Stimulated activated CD4-positive, alpha-beta T cell treated with anti-CD3 and anti-CD28 coated beads, Interleukin-15, amount 100 ng/mL, for 48 hours (primary cell): ENCODE results near the gene GOLPH3L.
A peak's percentile ranks its signal among the peaks of the same experiment; 100 is the strongest.
"Not testable (repeated sequence)": the region's sequence is repeated elsewhere in the genome, so short reads cannot be mapped to it uniquely, and the experiment has no call there.

Experiments used
- DNase-seq, 2 donors: peaks; one replicate each; pipeline ENCODE4 v3.0.0-alpha.2; 2020; ENCODE audit warnings: low read depth in 2 of 2

The GOLPH3L gene

GRCh38 chr1:150660584-150660983, 36.4 kb downstream of the GOLPH3L start:
- no peak for DNase-seq

GRCh38 chr1:150657064-150657463, 39.9 kb downstream of the GOLPH3L start:
- not testable (repeated sequence) for DNase-seq

GRCh38 chr1:150654635-150655034, 42.3 kb downstream of the GOLPH3L start:
- DNase-seq, result not testable (repeated sequence)

GRCh38 chr1:150650193-150650592, 46.8 kb downstream of the GOLPH3L start:
- no peak for DNase-seq

- DNase-seq, result no peak
Observed at GRCh38 chr1:150649441-150650075, 47.4 kb downstream of the GOLPH3L start.

GRCh38 chr1:150642296-150642695, 54.7 kb downstream of the GOLPH3L start:
- DNase-seq, result no peak

- DNase-seq, result not testable (repeated sequence)
Observed at GRCh38 chr1:150641126-150641815, 55.7 kb downstream of the GOLPH3L start.

GRCh38 chr1:150638430-150638829, 58.5 kb downstream of the GOLPH3L start:
- not testable (repeated sequence) for DNase-seq

GRCh38 chr1:150634839-150635622, 61.9 kb downstream of the GOLPH3L start:
- not testable (repeated sequence) for DNase-seq

GRCh38 chr1:150629115-150629928, 67.6 kb downstream of the GOLPH3L start, which contains the start of gene ENSA:
TSS of gene ENSA (minus strand) at chr1:150629612. CDS start at chr1:150629470, 142 bp downstream.
- peak; percentile 94 to 95 for DNase-seq

GRCh38 chr1:150628766-150629114, 68.2 kb downstream of the GOLPH3L start:
- no peak for DNase-seq

- DNase-seq, result no peak
Observed at GRCh38 chr1:150627826-150628410, 69.0 kb downstream of the GOLPH3L start.

- peak in 1 of 2 donors; percentile 36 for DNase-seq
Observed at GRCh38 chr1:150626150-150626549, 70.8 kb downstream of the GOLPH3L start.

GRCh38 chr1:150624546-150624945, 72.4 kb downstream of the GOLPH3L start:
- DNase-seq, result not testable (repeated sequence)

GRCh38 chr1:150624134-150624533, 72.8 kb downstream of the GOLPH3L start:
- not testable (repeated sequence) for DNase-seq

GRCh38 chr1:150622303-150622975, 74.5 kb downstream of the GOLPH3L start:
- DNase-seq, result no peak

- peak in 1 of 2 donors; percentile 37 for DNase-seq
Observed at GRCh38 chr1:150621497-150622302, 75.3 kb downstream of the GOLPH3L start.

GRCh38 chr1:150620919-150621318, 76.0 kb downstream of the GOLPH3L start:
- no peak for DNase-seq

GRCh38 chr1:150619576-150620509, 77.1 kb downstream of the GOLPH3L start:
- DNase-seq, result no peak
